DMS53 treated with DMSO at 0.1 percent for 48 hours (cell line): ENCODE measurements around the gene MVB12A.

Source experiments
- DNase-seq: peaks from one replicate; lab custom pipeline; 2025; ENCODE audit not compliant: unreplicated experiment; lab: John Stamatoyannopoulos, UW

Gene MVB12A

DNA sequence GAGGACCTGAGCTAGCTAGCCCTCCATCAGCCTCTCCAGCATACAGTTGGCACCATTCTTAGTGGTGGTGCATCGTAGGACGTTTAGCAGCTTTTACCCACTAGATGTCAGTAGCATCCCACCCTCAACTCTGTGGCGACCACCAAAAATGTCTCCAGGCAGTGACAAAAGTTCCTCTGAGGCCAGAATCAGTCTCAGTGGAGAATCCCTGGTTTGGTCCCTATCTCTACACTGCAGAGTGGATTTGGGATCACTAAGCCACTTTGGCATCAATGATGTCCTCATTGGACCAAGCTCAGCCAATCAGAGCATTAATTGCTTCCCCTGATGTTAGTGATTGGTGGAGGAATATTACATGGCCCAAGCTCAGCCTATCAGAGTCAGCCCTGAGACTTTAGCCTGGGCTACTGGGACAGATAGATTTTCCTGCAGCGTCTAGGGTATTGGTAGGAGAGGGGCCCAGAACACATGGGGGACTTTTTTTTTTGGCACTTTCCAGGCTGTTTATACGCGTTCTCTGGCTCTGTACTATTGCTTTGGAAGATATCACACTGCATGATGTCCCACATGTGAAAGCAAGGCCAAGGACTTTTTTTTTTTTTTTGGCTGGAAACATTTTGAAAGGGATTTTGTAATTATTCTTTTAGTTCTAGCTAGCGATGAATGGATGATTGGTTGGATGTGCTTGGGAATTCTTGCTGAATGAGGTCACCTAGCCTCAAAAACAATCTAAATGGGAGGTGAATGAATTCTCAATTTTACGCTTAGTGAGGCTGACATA is 21.6 kb downstream of the MVB12A start:
- DNase-seq = no peak

DNA sequence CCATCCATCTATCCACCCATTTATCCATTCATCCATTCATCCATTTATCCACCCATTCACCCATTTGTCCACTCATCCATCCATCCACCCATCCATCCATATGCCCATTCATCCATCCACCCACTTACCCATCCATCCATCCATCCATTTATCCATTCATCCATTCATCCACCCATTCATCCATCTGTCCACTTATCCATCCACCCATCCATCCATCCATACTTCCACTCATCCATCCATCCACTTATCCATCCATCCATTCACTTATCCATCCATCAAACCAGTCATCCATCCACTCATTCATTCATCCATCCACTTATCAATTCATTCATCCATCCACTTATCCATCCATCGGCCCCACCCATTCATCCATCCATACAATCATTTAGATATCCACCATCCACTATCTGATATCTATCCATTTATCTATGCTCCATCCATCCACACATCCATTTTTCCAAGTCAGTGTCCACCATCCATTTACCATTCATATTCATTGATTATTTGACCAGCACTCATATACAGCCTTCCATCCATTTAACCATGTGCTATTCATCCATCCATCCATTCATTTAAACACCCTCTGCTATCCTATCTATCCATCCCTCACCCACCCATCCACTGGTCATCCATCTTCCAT is 25.8 kb downstream of the MVB12A start:
- no peak for DNase-seq

DNA sequence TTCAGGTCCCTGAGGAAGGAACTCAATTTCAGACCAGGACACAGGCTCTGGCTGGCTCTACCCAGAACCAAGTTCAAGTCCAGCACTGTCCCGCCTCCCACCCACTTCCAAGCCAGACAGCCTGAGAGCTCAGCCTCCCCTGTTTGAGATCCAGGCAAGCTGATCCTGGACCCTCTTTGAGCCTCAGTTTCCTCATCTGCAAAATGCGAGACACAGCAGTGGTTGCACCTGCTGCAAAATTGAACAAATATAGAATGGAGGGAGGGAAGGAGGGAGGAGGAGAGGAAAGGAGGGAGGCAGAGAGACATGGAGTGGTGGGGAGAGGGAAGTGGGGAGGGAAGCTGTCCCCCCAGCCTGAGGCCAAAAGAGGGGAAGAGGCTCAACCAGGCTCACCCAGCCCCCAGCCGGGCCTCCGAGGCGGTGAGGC is 27.9 kb downstream of the MVB12A start:
- no peak for DNase-seq

DNA sequence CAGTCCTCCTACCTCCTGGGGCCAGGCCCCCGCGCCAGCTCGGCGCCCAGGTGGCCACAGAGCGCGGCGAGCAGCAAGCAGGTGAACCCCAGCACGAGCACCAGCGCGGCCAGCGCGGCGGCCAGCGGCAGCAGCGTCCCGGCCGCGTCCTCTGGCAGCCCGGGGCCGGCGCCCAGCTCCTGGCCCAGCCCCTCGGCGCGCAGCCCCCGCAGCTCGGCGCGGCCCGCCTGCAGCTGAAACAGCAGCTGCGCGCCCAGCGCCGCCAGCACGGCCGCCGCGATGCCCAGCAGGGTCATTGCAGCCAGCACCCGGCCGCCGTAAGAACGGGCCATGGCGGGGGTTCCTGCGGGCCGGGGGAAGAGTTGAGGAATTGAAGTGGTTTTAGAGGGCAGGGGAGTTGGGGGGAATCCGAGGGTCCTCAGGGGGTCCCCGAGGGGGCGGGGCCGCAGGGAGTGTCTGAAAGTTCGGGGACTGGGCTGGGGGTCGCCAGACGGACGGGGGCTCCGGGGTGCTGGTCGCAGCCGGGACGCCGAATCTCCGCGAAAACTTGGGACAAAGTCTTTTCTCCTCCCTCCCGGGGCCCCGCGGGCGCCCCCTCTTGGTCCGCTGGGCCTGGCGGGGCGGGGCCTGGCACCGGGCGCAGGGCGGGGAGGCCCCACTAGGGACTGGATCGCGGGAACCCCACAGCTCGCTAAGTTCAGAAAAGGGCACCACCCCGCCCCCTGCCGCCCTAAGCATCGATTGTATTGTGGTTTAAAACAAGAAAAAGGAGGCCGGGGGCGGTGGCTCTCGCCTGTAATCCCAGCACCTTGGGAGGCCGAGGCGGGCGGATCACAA is 28.5 kb downstream of the MVB12A start, which contains the start of gene TMEM221:
TSS of gene TMEM221 (minus strand) at position 538 of the 837 bp plus-strand sequence. CDS start at position 332, 206 bp downstream.
- no peak for DNase-seq

DNA sequence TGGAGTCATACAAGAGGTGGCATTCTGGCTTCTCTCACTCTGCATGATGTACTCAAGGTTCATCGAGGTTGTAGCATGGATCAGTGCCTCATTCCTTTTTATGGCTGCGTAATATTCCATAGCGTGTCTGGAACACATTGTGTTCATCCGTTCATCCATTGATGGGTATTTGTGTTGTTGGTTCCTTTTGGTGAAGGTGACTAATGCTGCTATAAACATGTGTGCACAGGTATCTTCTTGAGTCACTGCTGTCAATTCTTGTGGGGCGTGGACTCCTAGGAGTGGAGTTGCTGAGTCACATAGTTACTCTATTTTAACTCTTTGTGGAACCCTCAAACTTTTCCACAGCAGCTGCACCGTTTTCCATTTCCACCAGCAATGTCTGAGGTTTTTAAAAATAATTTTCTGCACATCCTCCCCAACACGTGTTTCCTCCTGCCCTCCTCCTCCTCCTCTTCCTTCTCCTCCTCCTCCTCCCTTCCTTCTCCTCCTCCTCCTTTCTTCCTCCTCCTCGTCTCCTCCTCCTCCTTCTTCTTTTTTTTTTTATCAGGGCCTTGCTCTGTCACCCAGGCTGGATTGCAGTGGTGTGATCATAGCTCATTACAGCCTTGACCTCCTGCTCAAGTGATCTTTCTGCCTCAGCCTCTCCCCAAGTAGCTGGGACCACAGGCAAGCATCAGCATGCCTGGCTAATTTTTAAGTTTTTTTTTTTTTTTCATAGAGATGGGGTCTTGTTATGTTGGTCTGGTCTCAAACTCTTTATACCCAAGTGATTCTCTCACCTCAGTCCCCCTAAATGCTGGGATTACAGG is 30.6 kb downstream of the MVB12A start:
- no peak for DNase-seq

DNA sequence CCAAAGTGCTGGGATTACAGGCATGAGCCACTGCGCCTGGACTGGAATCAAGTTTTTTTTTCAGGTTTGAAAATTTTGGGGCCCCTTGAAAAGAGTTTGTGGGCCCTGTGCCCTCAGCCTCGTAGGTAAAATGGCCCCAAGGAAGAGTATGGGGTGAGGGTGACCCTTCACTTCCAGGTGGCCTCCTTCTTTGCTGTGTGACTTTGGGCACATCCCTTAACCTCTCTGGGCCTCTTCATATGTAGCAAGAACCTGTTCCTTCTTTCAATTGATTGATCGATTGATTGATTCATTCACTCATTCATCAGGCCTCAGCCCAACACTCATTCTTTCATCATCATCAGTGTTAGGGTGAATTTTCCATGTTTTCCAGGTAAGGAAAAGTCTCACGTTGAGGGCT is 32.0 kb downstream of the MVB12A start:
- DNase-seq = no peak

DNA sequence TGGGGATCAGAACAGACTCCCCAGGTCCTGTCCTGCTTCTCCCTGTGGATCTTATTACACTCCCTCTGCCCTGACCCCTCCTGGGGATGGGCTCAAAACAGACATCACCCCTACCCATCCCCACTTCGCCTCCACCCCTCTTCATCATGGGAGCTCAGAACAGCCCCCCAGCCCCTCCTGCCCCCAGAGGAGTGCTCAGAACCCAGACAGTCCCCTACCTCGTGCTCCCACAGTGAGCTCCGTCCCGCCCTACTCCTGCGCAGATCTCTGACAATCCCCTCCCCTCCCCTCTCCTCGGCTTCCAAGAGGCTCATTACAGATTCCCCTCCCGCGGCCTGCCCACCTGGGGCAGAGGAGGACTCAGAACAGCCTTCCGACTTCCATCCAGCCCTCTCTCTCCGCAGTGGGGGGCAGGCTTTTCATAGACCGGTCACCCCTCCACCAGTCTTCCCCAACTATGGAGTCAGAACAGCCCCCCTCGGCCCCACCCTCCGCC is 34.8 kb downstream of the MVB12A start:
- no peak for DNase-seq

DNA sequence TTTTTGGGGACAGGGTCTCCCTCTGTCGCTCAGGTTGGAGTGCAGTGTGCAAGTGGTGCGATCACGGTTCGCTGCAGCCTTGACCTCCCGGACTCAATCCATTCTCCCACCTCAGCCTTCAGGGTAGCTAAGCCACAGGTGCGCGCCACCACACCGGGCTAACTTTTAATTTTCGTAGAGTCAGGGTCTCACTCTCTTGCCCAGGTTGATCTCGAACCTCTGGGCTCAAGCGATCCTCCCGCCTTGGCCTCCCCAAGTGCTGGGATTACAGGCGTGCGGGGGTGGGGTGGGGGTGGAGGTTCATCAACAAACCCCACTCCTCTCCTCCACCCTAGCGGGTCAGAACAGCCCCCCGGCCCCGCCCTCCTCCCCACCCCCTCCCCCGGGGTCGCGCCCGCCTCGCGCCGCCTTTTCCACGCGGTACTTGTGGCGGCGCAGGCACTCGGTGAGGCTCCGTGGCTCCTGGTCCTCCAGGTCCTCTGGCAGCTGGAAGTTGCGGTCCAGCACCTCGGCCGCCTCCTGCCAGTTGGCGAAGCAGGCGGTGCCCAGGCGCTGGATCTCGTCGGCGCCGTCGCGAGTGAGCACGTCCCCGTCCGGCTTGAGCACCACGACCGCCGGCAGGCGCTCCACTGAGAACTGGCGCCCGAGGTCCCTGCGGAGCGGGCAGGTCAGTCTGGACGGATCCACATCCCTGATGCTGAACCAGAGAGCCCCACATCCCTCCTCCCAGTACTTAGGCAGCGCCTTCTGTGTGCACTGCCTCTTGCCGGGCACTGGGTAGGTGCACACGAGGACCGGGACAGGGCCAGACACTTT is 35.7 kb downstream of the MVB12A start:
- no peak for DNase-seq

DNA sequence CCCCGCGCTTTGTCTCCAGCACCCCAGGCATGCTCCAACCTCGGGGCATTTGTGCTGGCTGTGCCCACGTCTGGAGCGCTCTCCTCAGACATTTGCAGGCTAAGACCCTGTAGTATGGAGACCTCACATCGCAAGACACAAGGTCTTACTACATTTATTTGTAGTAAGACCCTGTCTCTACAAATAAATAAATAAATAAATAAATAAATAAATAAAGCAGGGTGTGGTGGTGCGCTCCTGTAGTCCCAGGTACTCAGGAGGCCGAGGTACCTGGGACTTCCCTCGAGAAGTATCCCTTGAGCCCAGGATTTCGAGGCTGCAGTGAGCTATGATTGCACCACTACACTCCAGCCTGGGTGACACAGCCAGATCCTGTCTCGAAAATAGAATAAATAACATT is 36.3 kb downstream of the MVB12A start:
- no peak for DNase-seq

DNA sequence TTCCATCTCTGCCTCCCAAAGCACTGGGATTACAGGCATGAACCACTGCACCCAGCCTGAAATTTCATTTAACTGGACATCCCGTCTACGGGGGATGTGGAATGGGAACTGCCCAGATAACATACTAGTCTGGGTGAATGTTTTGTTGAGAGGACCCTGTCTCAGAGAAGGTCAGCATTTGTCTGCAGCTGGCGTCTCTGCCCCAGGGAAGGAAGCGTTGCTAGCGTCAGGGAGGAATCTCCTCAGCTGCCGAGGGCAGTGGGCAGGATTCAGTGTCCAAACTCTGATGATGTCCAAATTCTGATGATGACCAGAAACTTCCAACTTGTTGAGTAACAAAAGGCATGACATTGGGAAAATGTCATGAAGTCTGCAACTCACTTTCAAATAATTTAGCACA is 37.8 kb downstream of the MVB12A start:
- DNase-seq = no peak

DNA sequence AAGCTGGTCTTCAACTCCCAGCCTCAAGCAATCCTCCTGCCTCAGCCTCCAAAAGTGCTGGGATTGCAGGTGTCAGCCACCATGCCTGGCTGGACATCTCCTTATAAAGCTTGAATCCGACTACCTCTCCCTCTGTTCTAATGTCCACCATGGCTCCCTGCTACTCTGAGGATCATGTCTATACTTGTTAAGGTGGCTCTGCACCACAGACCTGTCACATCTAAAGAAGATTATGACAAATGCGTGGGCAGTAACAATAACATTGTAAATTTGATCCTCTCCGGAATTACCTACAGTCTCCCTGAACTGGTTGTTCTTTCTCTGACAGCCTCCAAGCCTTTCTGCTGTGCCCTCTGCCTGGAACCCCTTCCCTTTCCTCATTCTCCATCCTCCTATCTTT is 39.1 kb downstream of the MVB12A start:
- DNase-seq = no peak

DNA sequence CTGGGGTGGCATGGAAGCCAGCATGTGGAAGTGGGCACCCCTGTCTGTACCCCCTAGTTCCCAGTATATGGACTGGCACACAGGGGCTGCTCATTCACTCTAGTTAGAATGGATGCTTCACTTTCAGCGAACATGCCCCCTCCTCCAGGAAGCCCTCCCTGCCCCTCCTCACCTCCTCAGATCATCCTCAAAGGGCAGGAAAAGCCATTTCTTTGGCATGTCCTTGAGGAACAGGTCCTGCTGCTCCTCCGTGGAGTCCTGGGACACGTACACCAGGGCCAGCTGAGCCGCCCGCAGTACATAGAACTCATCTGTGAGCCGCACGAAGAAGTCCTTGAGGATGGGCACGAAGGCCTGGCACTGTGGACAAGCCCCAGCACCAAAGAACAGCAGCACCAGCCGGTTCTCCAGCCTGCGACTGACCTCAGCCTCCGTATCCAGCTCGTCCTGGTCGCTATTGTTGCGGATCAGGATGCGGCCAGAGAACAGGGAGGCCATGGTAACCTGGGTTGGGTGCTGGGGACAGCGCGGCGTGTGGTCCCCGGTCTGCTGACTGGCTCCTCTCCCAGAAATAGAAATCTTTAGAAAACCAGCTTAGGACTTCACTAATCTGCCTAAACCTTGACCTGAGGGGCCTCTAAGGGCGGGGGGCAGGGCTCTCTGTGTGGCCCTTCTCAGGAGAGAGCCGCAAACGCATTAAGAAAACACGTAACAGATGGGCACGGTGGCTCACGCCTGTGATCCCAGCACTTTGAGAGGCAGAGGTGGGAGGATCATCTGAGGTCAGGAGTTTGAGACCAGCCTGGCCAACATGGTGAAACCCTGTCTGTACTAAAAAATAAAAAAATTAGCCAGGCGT is 40.8 kb downstream of the MVB12A start, which contains the start of gene NXNL1:
TSS of gene NXNL1 (minus strand) at position 555 of the 859 bp plus-strand sequence. CDS start at position 498, 57 bp downstream.
- DNase-seq = no peak

DNA sequence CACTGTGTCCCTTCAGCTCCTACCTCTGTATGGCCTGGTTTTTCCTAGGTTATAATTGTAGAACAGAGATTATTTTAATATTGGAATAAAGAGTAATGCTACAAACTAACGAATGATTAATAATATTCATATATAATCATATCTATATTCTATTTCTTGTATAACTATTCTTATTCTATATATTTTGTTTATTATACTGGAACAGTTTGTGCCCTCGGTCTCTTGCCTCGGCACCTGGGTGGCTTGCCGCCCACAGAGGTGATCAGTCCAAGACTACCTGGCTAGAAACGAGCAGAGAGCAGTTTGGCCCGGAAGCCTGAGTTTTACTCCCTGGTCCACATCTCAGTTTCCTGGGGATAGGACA is 46.6 kb downstream of the MVB12A start:
- DNase-seq = no peak

DNA sequence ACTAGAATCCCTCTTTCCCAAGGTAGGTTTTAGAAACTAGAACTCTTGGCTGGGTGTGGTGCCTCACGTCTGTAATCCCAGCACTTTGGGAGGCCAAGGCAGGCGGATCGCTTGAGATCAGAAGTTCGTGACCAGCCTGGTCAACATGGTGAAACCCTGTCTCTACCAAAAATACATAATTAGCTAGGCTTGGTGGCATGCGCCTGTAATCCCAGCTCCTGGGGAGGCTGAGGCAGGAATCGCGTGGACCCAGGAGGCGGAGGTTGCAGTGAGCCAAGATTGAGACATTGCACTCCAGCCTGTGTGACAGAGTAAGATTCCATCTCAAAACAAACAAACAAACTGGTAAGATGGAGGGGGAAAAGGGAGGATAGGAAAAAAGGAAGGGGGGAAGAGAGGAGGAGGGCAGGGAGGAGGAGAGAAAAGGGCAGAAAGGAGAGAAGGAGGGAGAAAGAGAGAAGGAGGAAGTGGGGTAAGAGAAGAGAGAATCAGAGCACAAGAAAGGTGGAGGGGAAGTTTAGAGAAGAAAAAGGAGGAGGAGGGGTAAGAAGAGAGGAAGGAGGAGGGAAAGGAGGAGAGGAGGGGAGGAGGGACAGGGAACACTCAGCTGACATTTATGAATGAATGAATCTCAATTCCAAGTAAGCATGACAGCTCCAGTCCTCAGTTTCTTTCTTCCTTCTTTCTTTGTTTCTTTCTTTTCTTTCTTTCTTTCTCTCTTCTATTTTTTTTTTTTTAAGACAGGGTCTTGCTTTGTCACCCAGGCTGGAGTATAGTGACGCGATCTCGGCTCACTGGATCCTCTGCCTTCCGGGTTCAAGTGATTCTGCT is 47.8 kb downstream of the MVB12A start:
- DNase-seq = no peak

DNA sequence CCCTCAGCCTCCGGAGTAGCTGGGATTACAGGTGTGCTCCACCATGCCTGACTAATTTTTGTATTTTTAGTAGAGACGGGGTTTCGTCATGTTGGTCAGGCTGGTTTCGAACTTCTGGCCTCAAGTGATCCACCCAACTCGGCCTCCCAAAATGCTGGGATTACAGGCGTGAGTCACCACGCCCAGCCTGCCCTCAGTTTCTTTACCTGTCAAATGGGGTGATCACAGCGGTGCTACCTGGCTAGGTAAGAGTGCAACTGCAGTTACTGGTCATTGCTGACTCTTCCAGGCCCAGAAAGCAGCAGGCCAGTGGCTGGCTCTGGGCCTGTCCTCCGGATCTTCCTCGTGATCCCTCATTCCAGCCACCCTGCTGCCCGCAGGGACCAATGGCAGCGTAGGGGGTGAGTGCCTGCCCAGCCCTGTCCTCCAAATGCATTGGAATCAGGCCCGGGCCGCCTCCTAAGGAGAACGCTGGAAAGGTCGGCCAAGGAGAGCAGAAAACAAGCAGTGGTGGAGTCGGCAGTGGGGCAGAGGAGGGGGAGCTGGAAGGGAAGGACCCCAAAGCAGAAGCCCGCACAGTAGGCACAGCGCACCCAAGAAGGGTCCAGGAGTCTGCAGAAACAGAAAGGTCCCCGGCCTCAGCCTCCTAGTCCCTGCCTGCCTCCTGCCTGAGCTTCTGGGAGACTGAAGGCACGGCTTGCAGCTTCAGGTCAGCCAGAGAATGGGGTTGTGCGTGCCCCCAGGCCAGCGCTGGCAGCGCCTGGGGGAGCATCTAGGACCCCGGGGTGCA is 48.6 kb downstream of the MVB12A start:
- DNase-seq = no peak

DNA sequence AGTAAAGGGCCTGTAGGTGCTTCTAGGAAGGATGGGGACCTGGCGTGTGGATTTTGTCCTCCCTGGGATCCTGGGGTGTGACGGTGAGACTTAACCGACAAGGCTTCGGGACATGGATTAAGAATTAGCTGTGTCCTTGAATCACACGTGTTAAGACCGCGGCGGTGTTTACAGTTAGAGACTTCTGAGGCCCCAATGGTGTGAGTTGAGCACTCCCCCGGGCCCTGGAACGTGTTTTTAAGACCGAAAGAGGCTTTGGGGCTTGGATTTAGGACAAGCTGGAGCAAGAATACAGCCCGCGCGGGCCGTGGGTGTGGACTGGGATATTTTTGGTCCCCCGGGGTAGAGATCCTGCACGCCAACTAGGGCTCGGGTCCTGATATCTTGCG is 49.2 kb downstream of the MVB12A start:
- DNase-seq = no peak

DNA sequence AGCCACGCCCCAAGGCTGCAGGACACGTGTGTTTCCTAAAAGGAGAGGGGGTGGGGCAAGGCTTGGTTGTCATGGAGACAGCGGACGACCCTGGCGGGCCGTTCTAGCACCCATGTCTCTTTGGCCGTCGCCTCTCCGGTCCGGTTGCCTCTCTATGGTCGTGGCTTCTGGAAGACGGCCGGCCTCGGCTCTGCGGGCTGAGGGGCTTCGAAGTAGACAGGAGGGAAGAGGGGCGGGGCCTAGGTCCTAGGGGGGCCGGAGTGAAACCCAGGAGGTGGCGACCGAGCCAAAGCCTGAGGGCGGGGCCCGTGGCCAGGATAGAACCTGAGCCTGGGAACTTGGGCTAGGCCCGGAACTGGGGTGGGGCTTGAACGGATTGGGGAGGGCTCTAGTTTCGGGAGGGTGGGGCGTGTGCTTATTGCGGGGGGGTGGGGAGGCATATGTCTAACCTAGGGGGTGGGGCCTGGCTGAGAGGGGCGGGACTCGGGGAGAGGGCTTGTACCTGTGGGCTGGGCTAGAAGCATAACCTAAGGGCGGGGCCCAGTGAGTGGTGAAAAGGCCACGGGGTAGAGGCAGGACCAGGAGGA is 49.7 kb downstream of the MVB12A start:
- DNase-seq = peak; percentile 78
